ENCODE data around the gene MARCHF10.
A peak's percentile ranks its signal among the peaks of the same experiment; 100 is the strongest.

MARCHF10 gene

GRCh38 chr17:62653826-62654761 lies 154.0 kb downstream of the MARCHF10 start:
- peak; percentile 22 for ATAC-seq
- Mint-ChIP-seq H3K4me3 (peak overlapping the region; percentile 88), H3K27me3 (no peaks in the 10 kb centered on the region), H3K9me3 (no peaks in the 10 kb centered on the region), H3K36me3 (no peaks in the 10 kb centered on the region), H3K27ac (peak overlapping the region; percentile 91), H3K4me1 (peaks cover 25% of the 10 kb centered on the region)

- Mint-ChIP-seq H3K4me3 (peak overlapping the region; percentile 88), H3K36me3 (no peaks in the 10 kb centered on the region), H3K27me3 (no peaks in the 10 kb centered on the region), H3K4me1 (peaks cover 25% of the 10 kb centered on the region), H3K9me3 (no peaks in the 10 kb centered on the region), H3K27ac (peak overlapping the region; percentile 91)
- ATAC-seq, result peak; percentile 93
Observed at GRCh38 chr17:62653002-62653825, 154.9 kb downstream of the MARCHF10 start.

DNA sequence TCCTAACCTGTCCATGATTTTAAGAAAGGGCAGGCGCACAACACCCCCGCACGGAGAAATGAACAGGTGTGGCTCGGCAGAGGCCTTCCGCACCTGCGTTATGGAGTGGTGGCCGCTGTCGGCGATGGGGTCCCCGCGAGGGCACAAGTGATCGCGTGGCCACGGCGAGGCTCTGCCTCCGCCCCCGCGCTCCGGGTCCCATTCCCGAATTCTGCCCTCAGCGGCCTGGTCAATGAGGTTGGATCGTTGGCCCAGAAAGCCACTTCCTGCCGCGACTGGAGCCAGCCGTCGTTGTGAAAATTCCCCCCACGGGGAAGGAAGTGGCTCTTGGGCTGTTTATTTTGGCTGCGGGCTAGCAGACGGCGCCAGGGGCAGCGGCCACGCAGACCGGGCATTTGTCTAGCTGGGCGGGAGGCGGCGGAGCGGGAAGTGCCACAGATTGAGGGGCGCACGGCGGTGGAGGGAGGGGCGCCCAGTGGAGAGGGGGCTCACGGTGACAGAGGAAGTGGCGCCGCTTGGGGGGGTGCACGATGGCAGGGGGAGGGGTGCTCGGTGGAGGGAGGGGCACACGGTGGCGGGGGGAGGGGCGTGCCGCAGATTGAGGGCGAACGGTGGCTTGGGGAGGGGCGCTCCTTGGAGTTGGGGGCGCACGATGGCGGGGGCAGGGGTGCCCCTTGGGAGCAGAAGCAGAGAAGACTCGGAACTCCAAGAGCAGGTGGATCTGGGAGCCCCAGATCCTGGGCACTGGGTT lies 155.7 kb downstream of the MARCHF10 start:
- H3K27ac Mint-ChIP-seq, result peak overlapping the region; percentile 91
- H3K9me3 Mint-ChIP-seq, result no peaks in the 10 kb centered on the region
- ATAC-seq, result peak; percentile 42

More for the DNA sequence above, 155.7 kb downstream of the MARCHF10 start:
- peaks cover 25% of the 10 kb centered on the region for H3K4me1 Mint-ChIP-seq
- H3K4me3 Mint-ChIP-seq, result peak overlapping the region; percentile 88
- no peaks in the 10 kb centered on the region for H3K36me3 Mint-ChIP-seq
- H3K27me3 Mint-ChIP-seq, result no peaks in the 10 kb centered on the region

Measured in stimulated activated memory B cell treated with anti-CD40 and anti-IgM and Interleukin-4, amounts not matched to agents 10 μg/mL and 1 μg/mL and 100 μg/mL, for 72 hours (primary cell).